Suppressor macrophage treated with lipopolysaccharide for 1 hour (primary cell): ENCODE results near the gene CCSER1.
"Not testable (repeated sequence)": the region's sequence is repeated elsewhere in the genome, so short reads cannot be mapped to it uniquely, and the experiment has no call there.

Source experiments
- DNase-seq, 3 donors: peaks; one replicate each; pipeline ENCODE4 v3.0.0-alpha.2; 2020 to 2022

CCSER1 gene

DNA sequence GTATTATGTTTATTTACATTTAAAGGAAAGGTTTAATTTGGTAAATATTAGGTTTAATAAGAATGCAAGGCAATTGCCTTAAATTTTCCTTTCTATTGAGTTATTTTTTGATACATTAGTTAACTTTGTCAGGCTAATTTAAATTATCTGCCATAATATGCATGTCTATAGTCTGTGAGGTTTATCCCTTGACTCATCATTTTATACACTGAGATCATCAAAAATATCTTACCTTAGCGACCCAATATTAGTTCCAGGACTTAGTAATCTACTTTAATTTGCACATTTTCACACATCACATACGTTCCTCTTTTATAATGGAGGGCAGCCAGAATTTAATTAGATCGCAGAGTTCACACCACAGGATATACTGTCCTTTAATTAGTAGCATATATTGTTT lies 1177.1 kb downstream of the CCSER1 start:
- DNase-seq, result no peak

DNA sequence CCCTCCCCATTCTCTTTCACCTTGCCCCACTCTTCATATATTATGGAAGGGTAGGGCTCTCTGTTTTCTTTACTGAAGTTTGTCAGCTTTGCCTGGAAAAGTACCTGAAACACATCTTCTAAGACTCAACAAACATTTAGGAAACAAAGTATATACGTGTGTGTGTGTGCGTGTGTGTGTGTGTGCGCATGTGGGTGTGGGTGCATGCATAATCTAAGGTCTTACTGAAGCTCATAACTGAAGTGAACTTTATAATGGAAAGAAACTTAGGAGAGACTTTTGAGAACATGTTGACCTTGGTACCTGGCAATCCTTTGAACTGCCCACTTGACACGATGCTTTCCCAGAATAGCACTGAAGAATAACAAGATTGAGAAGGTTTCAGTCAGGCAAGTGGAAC lies 1190.2 kb downstream of the CCSER1 start:
- no peak for DNase-seq

DNA sequence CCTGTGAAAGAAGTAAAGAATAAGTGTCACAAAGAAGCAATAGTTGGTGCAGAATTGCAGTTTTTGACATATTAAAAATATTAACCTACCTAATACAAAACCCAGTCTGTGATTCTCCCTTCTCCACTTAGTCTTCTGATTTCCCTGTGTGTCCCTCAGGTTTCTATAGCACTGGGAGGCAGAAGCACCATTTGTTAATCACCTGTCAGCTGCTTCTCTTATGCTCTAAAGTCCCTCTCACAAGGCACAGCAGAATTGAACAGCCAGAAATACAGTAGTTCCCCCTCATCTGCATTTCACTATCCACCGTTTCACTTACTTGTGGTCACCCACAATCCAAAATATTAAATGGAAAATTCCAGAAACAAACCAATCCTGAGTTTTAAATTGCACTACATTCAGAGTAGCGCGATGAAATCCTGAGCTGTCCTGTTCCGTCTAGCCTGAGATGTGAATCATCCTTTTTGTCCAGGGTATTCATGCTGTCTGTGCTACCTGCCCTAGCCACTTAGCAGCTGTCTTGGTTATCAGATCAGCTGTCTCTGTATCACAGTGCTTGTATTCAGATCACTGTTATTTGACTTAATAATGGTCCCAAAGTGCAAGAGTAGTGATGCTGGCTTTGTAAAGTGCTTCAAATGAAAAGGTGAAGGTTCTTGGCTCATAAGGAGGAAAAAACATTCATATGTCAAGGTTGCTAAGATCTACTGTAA lies 1192.5 kb downstream of the CCSER1 start:
- no peak for DNase-seq

DNA sequence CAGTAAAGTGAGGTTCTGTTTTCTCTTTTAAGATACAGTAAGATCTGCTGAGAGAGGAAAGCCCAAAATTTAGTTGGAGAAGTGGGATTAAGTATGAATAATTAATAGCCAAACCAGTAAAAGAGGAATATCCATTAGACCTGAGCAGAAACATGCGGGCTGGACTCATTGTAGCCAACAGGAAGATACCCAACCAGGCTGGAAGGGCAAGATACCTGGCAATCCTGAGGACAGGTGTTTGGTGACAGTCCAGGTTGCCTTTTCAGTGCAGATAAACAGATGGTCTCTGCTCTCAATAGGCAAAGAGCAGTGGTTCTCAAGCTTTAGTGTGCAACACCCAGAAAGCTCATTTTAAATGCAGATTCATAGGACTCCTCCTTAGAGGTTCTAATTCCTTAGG lies 1195.8 kb downstream of the CCSER1 start:
- no peak for DNase-seq

DNA sequence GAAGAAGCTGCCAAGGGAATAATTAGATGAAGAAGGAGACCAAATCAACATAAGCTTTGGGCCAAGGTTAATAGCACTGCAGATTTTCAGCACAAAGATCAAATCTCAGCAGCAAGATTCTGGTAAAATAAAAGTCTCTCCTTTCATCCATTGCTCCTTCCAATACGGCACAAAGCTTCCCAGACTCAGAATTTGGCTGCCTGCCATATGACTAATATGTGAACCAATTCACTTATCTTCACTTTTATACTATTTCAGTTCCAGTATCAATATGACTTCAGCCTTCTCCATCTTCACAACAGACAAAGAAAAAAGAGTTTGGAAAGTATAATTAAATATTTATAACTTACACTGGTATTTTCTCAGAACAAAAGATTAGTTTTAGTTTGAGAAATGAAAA lies 1198.3 kb downstream of the CCSER1 start:
- DNase-seq, result no peak

DNA sequence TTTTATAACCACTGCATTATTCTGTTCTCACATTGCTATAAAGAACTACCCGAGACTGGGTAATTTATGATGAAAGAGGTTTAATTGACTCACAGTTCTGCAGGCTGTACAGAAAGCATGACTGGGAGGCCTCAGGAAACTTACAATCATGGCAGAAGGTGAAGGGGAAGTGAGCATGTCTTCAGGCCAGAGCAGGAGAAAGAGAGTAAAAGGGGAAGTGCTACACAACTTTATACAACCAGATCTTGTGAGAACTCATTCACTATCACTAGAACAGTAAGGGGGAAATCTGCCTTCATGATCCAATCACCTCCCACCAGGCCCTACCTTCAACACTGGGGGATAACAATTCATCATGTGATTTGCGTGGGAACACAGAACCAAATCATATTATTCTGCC lies 1199.0 kb downstream of the CCSER1 start:
- not testable (repeated sequence) for DNase-seq

DNA sequence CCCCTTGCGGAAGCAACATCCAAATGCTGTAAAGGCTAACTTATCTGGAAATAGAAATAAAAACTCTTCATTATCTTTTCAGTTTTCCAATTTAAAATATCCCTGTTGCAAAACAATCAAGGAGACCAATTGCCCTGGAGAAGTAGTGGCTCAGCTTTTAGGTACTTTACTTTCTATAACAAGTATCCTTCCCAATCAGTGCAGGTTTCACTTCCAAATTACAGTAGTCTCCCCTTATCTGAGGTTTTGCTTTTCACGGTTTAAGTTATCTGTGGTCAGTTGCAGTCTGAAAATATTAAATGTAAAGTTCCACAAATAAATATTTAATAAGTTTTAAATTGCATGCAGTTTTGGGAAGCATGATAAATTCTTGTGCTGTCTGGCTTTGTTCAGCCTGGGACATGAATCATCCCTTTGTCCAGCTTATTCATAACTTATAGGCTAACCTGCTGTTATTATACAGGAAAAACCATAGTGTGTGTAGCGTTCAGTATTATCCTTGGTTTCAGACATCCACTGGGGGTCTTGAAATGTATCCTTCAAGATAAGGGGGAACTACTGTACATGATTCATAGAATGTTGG lies 1203.5 kb downstream of the CCSER1 start:
- no peak for DNase-seq

DNA sequence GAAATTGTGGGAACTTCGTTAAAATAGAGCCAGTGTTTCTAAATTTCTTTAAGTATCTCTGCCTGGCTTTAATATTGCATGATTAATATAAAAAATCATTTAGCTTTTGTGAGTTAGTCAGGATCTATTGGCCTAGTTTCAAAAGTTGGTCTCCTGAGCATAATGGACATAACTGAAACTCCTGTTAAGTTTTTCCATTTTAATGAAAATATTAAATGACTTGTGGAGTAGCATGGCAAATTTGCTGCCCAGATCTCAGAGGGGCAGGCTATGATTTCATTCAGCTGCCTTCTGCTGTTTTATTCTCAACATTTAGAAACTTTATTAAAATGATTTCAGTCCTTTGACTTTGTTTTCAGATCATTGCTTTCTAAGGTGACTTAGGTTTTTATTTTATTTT lies 1213.6 kb downstream of the CCSER1 start:
- no peak for DNase-seq

DNA sequence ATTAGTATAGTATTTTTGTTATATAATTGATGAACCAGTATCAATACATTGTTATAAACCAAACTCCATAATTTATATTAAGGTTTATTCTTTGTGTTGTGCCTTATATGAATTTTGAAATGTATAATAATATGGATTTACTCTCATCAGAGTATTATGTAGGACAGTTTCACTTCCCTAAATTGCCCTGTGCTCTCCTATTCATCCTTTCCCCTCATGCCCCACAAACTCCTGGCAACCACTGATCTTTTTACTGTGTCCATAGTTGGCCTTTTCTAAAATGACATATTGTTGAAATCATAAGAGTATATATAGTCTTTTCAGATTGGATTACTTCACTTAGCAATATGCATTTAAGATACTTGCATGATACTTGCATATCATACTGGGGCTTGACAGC lies 1218.4 kb downstream of the CCSER1 start:
- no peak for DNase-seq

DNA sequence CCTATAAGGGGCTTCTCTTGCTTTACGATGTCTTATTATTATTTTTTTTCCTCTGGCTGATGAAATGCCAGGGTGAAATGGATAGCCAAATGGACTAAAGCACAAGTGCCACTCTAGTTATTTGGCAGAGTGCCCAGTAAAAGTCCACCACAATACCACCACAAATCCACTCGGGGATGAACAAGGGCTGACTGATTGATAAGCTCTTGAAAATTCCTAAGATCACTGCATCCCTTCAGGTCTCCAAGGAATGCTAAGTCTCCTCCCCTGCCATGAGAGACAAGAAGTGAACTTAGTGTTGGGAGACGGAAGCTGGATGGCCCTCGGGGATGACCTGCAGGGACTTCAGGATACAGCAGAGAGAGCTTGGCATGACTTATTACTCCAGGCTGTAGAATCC lies 1229.3 kb downstream of the CCSER1 start:
- not testable (repeated sequence) for DNase-seq

DNA sequence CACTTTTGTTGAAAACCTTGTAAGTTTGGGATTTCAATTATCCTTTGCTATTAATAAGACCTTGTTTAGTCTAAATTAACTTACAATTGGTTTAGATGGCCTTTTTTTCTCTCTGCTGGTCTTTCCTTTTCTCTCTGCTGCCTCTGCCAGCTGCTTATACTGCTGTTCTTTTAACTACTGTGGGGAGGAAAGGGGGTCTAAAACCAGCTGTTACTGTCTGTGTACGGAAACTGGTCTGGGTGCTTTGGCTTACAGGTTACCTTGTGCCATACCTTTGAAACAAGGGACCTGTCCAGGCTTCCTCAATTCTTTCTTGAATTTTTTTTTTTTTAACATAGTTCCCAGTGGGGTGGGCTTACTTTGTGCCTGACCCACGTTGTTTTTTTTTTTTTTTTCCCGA lies 1230.8 kb downstream of the CCSER1 start:
- not testable (repeated sequence) for DNase-seq

DNA sequence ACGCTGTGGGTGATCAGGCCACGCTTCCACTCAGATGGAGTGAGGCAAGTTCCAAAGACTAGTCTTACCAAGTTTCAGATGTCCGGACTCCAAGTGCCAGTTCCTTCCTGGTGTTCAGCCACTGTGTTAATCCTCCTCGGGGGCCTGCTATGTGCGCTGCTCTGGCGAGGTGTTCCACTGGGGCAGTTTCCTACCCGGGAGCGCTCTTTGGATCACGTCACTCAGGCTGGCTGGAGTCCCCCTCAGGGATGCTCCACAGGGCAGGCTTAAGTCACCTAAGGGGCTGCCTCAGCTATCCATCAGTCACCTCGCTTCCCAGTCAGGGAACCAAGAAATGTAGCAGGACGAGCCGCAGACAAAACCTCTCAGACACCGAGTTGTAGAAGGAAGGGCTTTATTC lies 1231.4 kb downstream of the CCSER1 start:
- DNase-seq, result not testable (repeated sequence)

DNA sequence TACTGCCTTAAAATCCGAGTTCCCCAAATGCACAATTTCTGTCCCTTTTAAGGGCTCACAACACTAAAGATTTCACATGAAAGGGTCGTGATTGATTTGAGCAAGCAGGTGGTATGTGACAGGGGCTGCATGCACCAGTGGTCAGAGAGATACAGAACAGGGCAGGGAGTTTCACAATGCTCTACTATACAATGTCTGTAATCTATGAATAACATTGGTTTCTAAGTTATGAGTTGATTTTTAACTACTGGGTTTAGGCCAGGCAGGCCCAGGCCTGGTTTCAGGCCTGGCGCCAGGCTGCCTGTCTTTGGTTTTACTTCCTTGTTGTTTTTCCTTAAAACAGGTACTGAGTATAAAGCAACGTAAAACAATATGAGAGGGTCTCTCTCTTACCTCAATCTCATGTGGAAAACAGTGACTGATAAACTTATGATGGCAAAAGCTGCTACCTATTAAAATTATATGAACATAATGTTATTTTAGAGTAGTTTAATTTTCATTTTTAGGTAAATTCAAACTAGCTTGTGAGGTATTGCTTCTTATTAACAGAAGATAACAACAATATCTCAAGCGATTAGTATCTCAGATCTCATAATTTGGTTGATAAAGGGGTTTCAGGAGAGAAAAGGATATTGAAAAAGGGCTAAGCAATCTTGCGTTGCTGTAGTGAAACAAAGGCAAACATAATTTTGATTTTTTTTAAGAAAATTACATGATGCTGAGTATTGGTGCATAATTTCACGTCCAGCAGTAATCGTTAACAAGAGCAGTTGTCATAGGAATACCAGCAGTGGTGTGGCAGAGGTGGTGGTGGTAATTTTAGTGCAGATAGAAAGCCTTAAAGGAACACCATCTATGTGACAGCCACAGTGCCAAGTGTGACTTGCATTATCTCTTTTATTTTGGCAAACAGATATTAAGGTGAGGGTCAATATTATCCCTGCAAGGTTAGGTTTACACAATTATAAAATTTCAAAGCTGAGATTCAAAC lies 1232.1 kb downstream of the CCSER1 start:
- DNase-seq, result no peak

DNA sequence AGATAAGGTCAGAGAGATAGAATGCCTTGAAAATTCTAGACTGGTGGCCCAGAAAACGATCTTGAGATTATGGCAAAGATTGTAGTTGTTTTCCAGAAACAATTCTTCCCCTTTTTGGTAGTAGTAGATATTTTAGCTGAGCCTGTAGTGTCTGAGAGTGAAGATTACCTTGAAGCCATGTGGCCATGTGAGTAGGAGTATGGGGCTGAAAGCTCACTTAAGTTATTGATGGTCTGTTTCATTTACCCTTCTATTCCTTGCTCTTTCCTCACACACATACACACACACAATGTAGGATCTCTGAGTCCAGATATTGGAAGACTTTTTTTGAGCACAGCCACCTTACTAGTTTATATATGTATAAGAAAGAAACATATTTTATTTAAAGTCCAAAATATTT lies 1234.9 kb downstream of the CCSER1 start:
- DNase-seq, result no peak

DNA sequence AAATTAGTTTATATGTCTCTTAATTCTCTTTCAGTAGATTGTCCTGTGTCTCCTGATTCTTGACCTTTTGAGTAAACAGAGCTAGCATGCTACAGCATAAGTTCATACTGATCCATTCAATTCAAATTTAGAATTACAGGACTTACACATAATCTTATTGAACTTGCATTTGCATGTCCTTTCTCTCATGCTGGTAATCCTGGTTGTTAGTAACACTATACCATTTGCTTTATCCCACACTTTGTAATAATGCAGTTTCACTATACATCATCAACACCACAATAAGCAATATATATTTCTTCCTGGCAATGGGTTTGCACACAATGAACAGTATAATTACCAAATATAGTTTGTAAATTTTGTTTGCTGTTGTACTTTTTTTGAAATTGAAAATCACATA lies 1239.4 kb downstream of the CCSER1 start:
- DNase-seq, result no peak

DNA sequence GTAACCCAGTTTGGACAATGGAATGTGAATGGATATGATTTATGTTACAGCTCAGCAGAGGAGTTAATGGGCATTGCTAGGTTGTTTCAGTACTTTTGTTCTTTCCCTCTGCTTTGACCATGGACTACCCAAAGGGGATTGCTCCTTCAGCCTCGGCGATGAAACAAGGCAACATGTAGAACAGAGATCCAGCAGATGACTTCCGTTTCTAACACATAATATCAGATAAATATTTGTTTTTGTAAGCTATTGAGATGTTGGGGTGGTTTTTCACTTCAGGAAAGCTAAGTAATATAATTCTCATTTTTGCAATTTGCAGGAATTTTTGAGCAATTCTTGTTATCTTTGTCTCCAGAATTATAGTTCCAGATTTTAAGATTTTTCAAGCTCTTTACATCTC lies 1241.9 kb downstream of the CCSER1 start:
- no peak for DNase-seq

DNA sequence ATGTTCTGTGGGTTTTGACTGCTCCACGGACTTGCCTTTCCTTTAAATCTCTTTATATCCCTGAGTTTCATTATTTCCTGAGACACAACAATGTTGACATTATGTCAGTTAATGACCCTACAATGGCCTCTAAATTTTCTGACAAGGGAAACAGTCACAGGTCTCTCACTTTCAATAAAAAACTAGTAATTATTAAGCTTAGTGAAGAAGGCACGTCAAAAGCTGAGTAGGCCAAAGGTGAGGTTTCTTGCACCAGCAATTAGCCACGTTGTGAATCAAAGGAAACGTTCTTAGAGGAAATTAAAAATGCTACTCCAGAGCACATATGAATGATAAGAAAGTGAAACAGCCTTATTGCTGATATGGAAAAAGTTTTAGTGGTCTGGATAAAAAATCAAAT lies 1246.4 kb downstream of the CCSER1 start:
- DNase-seq, result no peak

DNA sequence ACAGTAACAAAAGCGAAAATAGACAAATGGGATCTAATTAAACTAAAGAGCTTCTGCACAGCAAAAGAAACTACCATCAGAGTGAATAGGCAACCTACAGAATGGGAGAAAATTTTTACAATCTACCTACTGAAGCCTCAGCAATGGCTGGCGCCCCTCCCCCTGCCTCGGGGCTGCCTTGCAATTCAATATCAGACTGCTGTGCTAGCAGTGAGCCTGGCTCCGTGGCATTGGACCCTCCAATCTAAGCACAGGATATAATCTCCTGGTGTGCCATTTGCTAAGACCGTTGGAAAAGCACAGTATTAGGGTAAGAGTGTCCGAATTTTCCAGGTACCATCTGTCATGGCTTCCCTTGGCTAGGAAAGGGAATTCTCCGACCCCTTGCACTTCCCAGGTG lies 1278.2 kb downstream of the CCSER1 start:
- DNase-seq, result not testable (repeated sequence)

DNA sequence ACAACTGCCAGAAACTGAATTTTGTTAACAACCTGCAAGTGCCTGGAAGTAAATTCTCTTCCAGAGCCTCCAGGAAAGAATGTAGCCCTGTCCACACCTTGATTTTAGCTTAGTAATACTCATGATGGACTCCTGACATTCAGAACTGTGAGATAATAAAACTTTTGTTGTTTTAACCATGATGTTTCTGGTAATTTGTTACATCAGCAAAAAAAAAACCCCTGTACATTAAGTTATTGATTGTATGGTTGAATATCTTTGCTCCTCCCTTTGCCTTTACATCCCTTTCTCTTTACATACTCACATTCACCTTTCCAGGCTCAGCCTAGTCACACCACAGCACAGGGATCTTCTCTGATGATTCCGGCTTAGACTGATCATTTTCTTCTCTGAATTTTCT lies 1294.8 kb downstream of the CCSER1 start:
- no peak for DNase-seq

DNA sequence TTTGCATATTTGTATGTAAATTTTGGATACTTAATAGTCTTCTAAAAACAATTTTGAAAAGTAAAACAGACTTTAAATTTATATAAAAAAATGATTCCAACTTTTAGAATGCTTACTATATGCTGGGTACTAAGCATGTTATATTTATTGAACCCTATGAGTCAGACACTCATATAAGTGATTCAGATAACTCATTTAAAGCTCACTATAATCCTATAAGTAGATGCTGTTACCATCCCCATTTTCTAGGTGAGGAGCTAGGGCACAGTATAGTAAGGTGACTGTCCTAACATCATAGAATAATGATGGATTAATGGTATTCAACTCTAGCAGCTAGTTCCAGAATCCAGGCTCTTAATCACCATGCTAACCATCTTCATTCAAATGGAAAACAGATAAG lies 1299.5 kb downstream of the CCSER1 start:
- DNase-seq, result no peak

DNA sequence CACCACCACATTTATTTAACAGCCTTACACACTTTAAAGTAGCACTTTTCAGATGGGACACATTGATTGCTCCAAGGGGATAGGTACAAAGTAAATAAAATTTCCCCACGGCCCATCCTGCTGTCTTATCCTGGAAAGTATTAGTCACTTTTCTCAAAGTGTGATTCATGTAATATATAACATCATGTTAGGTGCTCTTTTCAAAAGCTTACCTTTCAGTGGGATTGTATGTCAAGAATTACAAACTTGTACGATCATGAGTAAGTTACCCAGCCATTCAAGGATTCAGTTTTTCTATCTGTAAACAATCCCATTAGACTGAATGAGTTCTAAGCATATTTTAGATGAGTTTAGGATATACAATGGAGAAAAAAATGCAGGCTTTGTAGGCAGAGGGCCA lies 1300.0 kb downstream of the CCSER1 start:
- DNase-seq, result no peak

DNA sequence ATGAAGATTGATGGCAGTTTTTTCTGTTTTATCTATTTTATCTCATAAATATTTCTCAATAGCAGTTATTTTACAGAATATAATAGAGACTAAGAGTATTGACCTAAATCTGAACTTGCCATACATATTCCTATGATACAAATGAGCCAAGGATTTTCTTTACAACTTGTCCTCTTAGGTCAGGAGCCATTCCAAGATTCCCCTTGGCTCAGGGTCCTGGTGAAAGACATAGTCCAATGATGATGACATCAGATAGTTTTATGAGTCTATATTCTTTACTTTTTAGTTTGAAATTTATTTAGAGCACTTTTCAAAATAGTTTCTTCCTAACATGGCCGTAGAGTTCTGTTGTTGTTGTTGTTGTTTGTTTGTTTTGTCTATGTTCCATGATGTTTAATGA lies 1307.4 kb downstream of the CCSER1 start:
- no peak for DNase-seq

DNA sequence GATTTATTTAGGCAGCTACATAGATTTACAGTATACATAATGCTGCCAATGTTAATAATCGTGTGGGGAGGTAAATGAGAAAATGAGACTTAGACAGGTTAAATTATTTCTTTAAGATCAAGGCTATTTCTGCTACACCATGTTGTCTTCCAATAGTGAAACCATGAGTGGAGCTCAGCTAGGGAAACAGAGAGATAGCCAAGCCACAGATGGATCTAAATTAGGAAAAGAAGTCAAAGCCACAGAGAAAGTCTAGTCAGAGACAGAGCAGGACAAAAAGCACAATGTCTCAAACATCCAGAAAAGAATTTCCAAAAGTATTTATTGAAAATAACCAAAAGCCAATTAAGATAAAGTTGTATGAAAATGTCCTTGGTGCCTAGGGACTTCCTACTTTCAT lies 1309.4 kb downstream of the CCSER1 start:
- no peak for DNase-seq

DNA sequence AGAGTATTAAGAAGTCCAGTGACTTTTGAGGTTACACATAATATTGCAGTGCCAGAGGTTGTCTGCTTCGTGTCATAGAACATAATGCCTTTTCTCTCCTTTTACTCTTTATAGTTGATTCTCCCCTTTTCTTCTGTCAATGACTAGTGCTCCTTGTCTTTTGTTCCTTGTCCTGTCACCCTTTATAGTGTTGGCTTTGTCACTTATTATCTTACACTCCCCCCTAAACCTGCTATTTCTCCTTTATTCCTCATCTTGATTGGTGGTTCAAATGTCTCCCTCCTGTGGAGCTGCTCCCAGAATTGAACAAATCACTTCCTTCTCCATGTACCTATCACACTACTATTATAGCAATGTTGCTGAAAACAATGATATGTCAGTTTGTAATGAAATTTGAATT lies 1320.0 kb downstream of the CCSER1 start:
- DNase-seq, result no peak
